Fibroblast of skin of right quadriceps (primary cell): ENCODE measurements around the gene ZNF512B.
"Not testable (repeated sequence)": the region's sequence is repeated elsewhere in the genome, so short reads cannot be mapped to it uniquely, and the experiment has no call there.

Source experiments
- DNase-seq: peaks from one replicate; pipeline ENCODE4 v3.0.0-alpha.2; 2013

ZNF512B gene

GRCh38 chr20:63963348-63963741 lies 6.4 kb downstream of the ZNF512B start:
- DNase-seq, result no peak

- no peak for DNase-seq
Measured at GRCh38 chr20:63962426-63963347, 7.0 kb downstream of the ZNF512B start.

GRCh38 chr20:63961664-63962425 lies 7.9 kb downstream of the ZNF512B start:
- no peak for DNase-seq

GRCh38 chr20:63960654-63961621 lies 8.8 kb downstream of the ZNF512B start:
- not testable (repeated sequence) for DNase-seq

- no peak for DNase-seq
Measured at GRCh38 chr20:63959699-63960075, 10.0 kb downstream of the ZNF512B start.

GRCh38 chr20:63958964-63959698 lies 10.6 kb downstream of the ZNF512B start:
- no peak for DNase-seq

GRCh38 chr20:63958471-63958870 lies 11.3 kb downstream of the ZNF512B start:
- no peak for DNase-seq

GRCh38 chr20:63957690-63958441 lies 11.9 kb downstream of the ZNF512B start:
- no peak for DNase-seq

- DNase-seq, result peak; percentile 53
Measured at GRCh38 chr20:63957004-63957689, 12.6 kb downstream of the ZNF512B start.

GRCh38 chr20:63956664-63957003 lies 13.1 kb downstream of the ZNF512B start:
- DNase-seq, result no peak

- peak; percentile 88 for DNase-seq
Measured at GRCh38 chr20:63955827-63956663, 13.7 kb downstream of the ZNF512B start, which contains the start of gene UCKL1. TSS of gene UCKL1 (minus strand) at chr20:63956416. CDS start at chr20:63956372, 44 bp downstream.

- no peak for DNase-seq
Measured at GRCh38 chr20:63955281-63955826, 14.4 kb downstream of the ZNF512B start.

GRCh38 chr20:63953764-63954429 lies 15.8 kb downstream of the ZNF512B start:
- no peak for DNase-seq

GRCh38 chr20:63952769-63953168 lies 17.0 kb downstream of the ZNF512B start:
- no peak for DNase-seq

GRCh38 chr20:63952210-63952535 lies 17.6 kb downstream of the ZNF512B start:
- no peak for DNase-seq

GRCh38 chr20:63951398-63952209 lies 18.1 kb downstream of the ZNF512B start:
- no peak for DNase-seq

- DNase-seq, result no peak
Measured at GRCh38 chr20:63950701-63951397, 18.9 kb downstream of the ZNF512B start.
